Mammary epithelial cell (primary cell): Measurements from ENCODE around the gene RARB.

Experiments used
- EZH2 ChIP-seq: IDR thresholded peaks from 2 replicates; pipeline ENCODE4 v1.6.1; 2012; ENCODE audit warnings: low read length, inconsistent platforms, borderline replicate concordance
- TF ChIP-seq, protein P1 (sequence below), 2 donors: IDR thresholded peaks in 1 of 2; conservative IDR thresholded peaks in 1 of 2; 2 replicates each; pipeline ENCODE4 v1.5.1; 2011 to 2012; ENCODE audit warnings: inconsistent platforms in 2 of 2, low read length in 2 of 2, mild to moderate bottlenecking in 2 of 2, control low read depth in 1 of 2, low read depth in 1 of 2; ENCODE audit not compliant: insufficient read depth in 1 of 2; ENCODE audit errors: extremely low read depth in 1 of 2

DNA sequence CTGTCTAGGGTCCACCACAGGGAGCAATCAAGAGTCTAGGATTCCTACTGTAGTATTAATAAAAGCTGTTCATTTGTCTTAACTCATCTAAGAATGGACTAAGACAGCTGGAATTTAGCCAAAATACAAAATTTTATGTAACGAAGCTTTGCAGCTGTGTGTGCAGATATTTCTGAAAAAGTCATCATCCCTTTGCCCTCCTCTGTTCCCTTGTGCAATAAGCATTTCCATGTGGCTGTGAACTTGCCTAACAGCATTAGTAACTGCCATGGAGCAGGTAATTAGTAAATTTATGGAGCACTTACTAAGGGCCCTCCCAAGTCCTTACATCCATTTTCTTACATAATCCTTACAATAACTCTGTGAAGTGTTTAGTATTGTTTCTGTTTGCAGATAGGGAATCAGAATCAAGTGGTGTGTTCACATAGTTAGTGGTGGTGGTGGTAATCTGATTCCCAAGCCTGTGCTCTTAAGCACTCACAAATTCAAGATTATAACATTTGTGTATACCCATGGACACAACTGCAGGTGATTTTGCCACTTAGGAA, 114.5 kb downstream of the RARB start:
- TF ChIP-seq, protein P1, sequence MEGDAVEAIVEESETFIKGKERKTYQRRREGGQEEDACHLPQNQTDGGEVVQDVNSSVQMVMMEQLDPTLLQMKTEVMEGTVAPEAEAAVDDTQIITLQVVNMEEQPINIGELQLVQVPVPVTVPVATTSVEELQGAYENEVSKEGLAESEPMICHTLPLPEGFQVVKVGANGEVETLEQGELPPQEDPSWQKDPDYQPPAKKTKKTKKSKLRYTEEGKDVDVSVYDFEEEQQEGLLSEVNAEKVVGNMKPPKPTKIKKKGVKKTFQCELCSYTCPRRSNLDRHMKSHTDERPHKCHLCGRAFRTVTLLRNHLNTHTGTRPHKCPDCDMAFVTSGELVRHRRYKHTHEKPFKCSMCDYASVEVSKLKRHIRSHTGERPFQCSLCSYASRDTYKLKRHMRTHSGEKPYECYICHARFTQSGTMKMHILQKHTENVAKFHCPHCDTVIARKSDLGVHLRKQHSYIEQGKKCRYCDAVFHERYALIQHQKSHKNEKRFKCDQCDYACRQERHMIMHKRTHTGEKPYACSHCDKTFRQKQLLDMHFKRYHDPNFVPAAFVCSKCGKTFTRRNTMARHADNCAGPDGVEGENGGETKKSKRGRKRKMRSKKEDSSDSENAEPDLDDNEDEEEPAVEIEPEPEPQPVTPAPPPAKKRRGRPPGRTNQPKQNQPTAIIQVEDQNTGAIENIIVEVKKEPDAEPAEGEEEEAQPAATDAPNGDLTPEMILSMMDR (conservative IDR thresholded peaks at IDR 0.05 in 1 of 2, IDR thresholded peaks at IDR 0.05 in 1 of 2; ENCODE audit: extremely low read depth in 1 of 2, insufficient read depth in 1 of 2, low read depth in 1 of 2, low read length in 2 of 2): no peak
- TF ChIP-seq EZH2: no peak
